ENCODE results near the gene ACMSD.

DNA sequence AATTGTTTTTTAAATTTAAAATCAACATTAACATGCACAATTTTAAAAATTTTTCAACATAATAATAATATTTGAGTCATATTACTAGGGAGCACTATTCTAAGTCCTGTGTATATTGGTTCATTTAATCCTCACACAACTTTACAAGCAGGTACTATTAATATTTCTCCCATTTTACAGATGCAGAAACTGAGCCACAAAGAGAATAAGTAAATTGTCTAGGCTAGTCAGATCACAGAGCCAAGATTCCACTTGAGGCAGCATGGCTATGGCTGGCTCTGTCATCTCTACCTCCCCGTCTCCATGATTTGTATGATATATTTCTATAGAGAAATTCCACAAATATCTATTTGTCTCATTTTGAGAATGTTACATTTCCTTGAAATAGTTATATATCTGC is 95.3 kb downstream of the ACMSD start:
- no peak for TF ChIP-seq CTCF (IDR thresholded peaks at IDR 0.05; ENCODE audit: poor library complexity, severe bottlenecking)
- TF ChIP-seq TAF1 (IDR thresholded peaks at IDR 0.05; ENCODE audit: low read depth), result no peak
- TF ChIP-seq SMC3 (conservative IDR thresholded peaks at IDR 0.05; ENCODE audit: poor library complexity), result no peak

All from neural cell (in vitro differentiated cells).